CD4-positive, CD25-positive, alpha-beta regulatory T cell (primary cell): ENCODE measurements around the gene PLXDC2. TPM values are rescaled to one million over a fixed set of nuclear protein-coding genes. Genes with fewer than 3 reads are reported as not detected.
"Not testable (repeated sequence)": the region's sequence is repeated elsewhere in the genome, so short reads cannot be mapped to it uniquely, and the experiment has no call there.

ENCODE experiments used
- ATAC-seq, 2 donors: fragments of 150-1000 bp; cut with Tn5 transposase; one replicate each; pipeline ENCODE4 v1.10.0; 2021; ENCODE audit warnings: low read depth in 2 of 2, moderate number of reproducible peaks in 2 of 2, moderate library complexity in 1 of 2
- DNase-seq, 3 donors: peaks; one replicate each; pipeline versions ENCODE4 v3.0.0 to v3.0.0-alpha.2; 2012 to 2022; ENCODE audit warnings: mixed read lengths in 1 of 3
- H3K27ac ChIP-seq: one replicate; pipeline ENCODE4 v1.7.0; 2013; ENCODE audit warnings: mild to moderate bottlenecking, low read length; ENCODE audit not compliant: insufficient read depth, poor library complexity, severe bottlenecking
- H3K27me3 ChIP-seq: one replicate; pipeline ENCODE4 v1.7.0; 2013; ENCODE audit warnings: low read length; ENCODE audit not compliant: control insufficient read depth, insufficient read depth
- H3K36me3 ChIP-seq: one replicate; pipeline ENCODE4 v1.7.0; 2013; ENCODE audit warnings: mild to moderate bottlenecking, low read length, moderate library complexity; ENCODE audit not compliant: control insufficient read depth, insufficient read depth
- H3K4me1 ChIP-seq: 2 replicates; pipeline ENCODE4 v1.7.0; 2013; ENCODE audit warnings: mild to moderate bottlenecking, low read length; ENCODE audit not compliant: insufficient read depth, control insufficient read depth, poor library complexity, severe bottlenecking
- H3K4me3 ChIP-seq: one replicate; pipeline ENCODE4 v1.7.0; 2013; ENCODE audit warnings: low read depth, mild to moderate bottlenecking, low read length, moderate library complexity
- H3K9me3 ChIP-seq, 2 experiments: 1 replicate in 1 of 2; 2 replicates in 1 of 2; pipeline ENCODE4 v1.7.0; 2013; ENCODE audit warnings: low read length in 2 of 2, mild to moderate bottlenecking in 1 of 2, moderate library complexity in 1 of 2; ENCODE audit not compliant: control insufficient read depth in 2 of 2
- H3K27ac Mint-ChIP-seq, 3 donors: one replicate each; pipeline ENCODE4 v1.8.0; 2020 to 2022; ENCODE audit warnings: mild to moderate bottlenecking in 3 of 3, mixed read lengths in 3 of 3, moderate library complexity in 2 of 3
- H3K27me3 Mint-ChIP-seq: one replicate; pipeline ENCODE4 v1.8.0; 2022; ENCODE audit warnings: mild to moderate bottlenecking, mixed read lengths
- H3K36me3 Mint-ChIP-seq: one replicate; pipeline ENCODE4 v1.8.0; 2020; ENCODE audit warnings: mixed read lengths
- H3K4me1 Mint-ChIP-seq, 4 donors: one replicate each; pipeline ENCODE4 v1.8.0; 2020 to 2022; ENCODE audit warnings: mixed read lengths in 4 of 4, mild to moderate bottlenecking in 1 of 4
- H3K4me3 Mint-ChIP-seq, 4 donors: one replicate each; pipeline ENCODE4 v1.8.0; 2020 to 2022; ENCODE audit warnings: mild to moderate bottlenecking in 4 of 4, mixed read lengths in 4 of 4, moderate library complexity in 3 of 4
- H3K9me3 Mint-ChIP-seq, 7 donors: one replicate each; pipeline ENCODE4 v1.8.0; 2020 to 2022; ENCODE audit warnings: mixed read lengths in 7 of 7, mild to moderate bottlenecking in 3 of 7, moderate library complexity in 2 of 7
- polyA plus RNA-seq, 4 donors: library from polyadenylated mRNA; unstranded; fragments of 300-500 nt; fragmentation: Illumina TruSeq; gene quantifications; one replicate each; pipeline ENCODE4 v1.2.3, GENCODE V29; 2021
- total RNA-seq: library from RNA; stranded (reverse); gene quantifications from one replicate; pipeline ENCODE4 v1.2.3, GENCODE V29; 2022

PLXDC2 gene
- total and polyA plus RNA-seq, 5 donors from 2014 or later, result 0.03 to 1.8 (median 0.10) TPM; not detected in 2

- Mint-ChIP-seq H3K9me3 (peaks cover 0 to 8% (median 0%) of the 10 kb centered on the region in 7 donors), H3K27me3 (no peaks in the 10 kb centered on the region), H3K27ac (no peak overlapping the region), H3K4me3 (no peak overlapping the region), H3K36me3 (no peaks in the 10 kb centered on the region), H3K4me1 (no peaks in the 10 kb centered on the region)
- Histone ChIP-seq H3K4me3 (no peak overlapping the region), H3K36me3 (no peaks in the 10 kb centered on the region), H3K27me3 (no peaks in the 10 kb centered on the region), H3K9me3 (no peaks in the 10 kb centered on the region), H3K27ac (no peak overlapping the region), H3K4me1 (no peaks in the 10 kb centered on the region)
- DNase-seq, result no peak
- no peak for ATAC-seq
Observed at GRCh38 chr10:20200758-20201157, 384.5 kb downstream of the PLXDC2 start.

- H3K4me3 ChIP-seq, result no peak overlapping the region
- H3K9me3 Mint-ChIP-seq, result peaks cover 0 to 12% (median 4%) of the 10 kb centered on the region in 7 donors
- DNase-seq (no peak), ATAC-seq (no peak)
- no peak overlapping the region for H3K27ac Mint-ChIP-seq
- H3K4me3 Mint-ChIP-seq, result no peak overlapping the region
- H3K4me1 Mint-ChIP-seq, result no peaks in the 10 kb centered on the region
- H3K27ac ChIP-seq, result no peak overlapping the region
- H3K4me1 ChIP-seq, result no peaks in the 10 kb centered on the region
- no peaks in the 10 kb centered on the region for H3K36me3 ChIP-seq
- H3K36me3 Mint-ChIP-seq, result no peaks in the 10 kb centered on the region
- H3K27me3 Mint-ChIP-seq, result no peaks in the 10 kb centered on the region
- H3K9me3 ChIP-seq, result no peaks in the 10 kb centered on the region
- no peaks in the 10 kb centered on the region for H3K27me3 ChIP-seq
Observed at GRCh38 chr10:20202337-20202736, 386.1 kb downstream of the PLXDC2 start.

- DNase-seq (no peak), ATAC-seq (no peak)
- Histone ChIP-seq H3K27me3 (no peaks in the 10 kb centered on the region), H3K9me3 (no peaks in the 10 kb centered on the region), H3K4me1 (no peaks in the 10 kb centered on the region), H3K36me3 (no peaks in the 10 kb centered on the region), H3K4me3 (no peak overlapping the region), H3K27ac (no peak overlapping the region)
- Mint-ChIP-seq H3K27ac (no peak overlapping the region), H3K4me1 (no peaks in the 10 kb centered on the region), H3K27me3 (no peaks in the 10 kb centered on the region), H3K36me3 (no peaks in the 10 kb centered on the region), H3K9me3 (peaks cover 0 to 22% (median 7%) of the 10 kb centered on the region in 7 donors), H3K4me3 (no peak overlapping the region)
Observed at GRCh38 chr10:20207653-20208052, 391.4 kb downstream of the PLXDC2 start.

- H3K27ac Mint-ChIP-seq, H3K9me3 ChIP-seq, H3K4me3 Mint-ChIP-seq, H3K4me1 Mint-ChIP-seq, DNase-seq, H3K36me3 Mint-ChIP-seq, H3K36me3 ChIP-seq, ATAC-seq, H3K4me1 ChIP-seq, H3K27me3 Mint-ChIP-seq, H3K27ac ChIP-seq, H3K27me3 ChIP-seq, H3K4me3 ChIP-seq: not testable (repeated sequence)
- H3K9me3 Mint-ChIP-seq, result peaks cover 0 to 23% (median 10%) of the 10 kb centered on the region in 7 donors
Observed at GRCh38 chr10:20209098-20209497, 392.9 kb downstream of the PLXDC2 start.

GRCh38 chr10:20215547-20216152, 399.4 kb downstream of the PLXDC2 start:
- ATAC-seq (no peak), DNase-seq (no peak)
- Mint-ChIP-seq H3K27ac (no peak overlapping the region), H3K4me1 (no peaks in the 10 kb centered on the region), H3K4me3 (no peak overlapping the region), H3K36me3 (no peaks in the 10 kb centered on the region), H3K9me3 (peaks cover 0 to 16% (median 6%) of the 10 kb centered on the region in 7 donors), H3K27me3 (no peaks in the 10 kb centered on the region)
- H3K4me3 ChIP-seq, result no peak overlapping the region
- no peaks in the 10 kb centered on the region for H3K27me3 ChIP-seq
- H3K27ac ChIP-seq, result no peak overlapping the region
- H3K9me3 ChIP-seq, result no peaks in the 10 kb centered on the region
- no peaks in the 10 kb centered on the region for H3K4me1 ChIP-seq
- H3K36me3 ChIP-seq, result no peaks in the 10 kb centered on the region

GRCh38 chr10:20221356-20221755, 405.1 kb downstream of the PLXDC2 start:
- ATAC-seq, result no peak
- Histone ChIP-seq H3K9me3 (no peaks in the 10 kb centered on the region), H3K4me3 (no peak overlapping the region), H3K27ac (no peak overlapping the region), H3K27me3 (no peaks in the 10 kb centered on the region), H3K36me3 (no peaks in the 10 kb centered on the region), H3K4me1 (no peaks in the 10 kb centered on the region)
- DNase-seq, result no peak
- Mint-ChIP-seq H3K27me3 (no peaks in the 10 kb centered on the region), H3K9me3 (peaks cover 0 to 7% (median 3%) of the 10 kb centered on the region in 7 donors), H3K4me1 (no peaks in the 10 kb centered on the region), H3K36me3 (no peaks in the 10 kb centered on the region), H3K4me3 (no peak overlapping the region), H3K27ac (no peak overlapping the region)

- peaks cover 0 to 8% of the 10 kb centered on the region in 2 experiments for H3K9me3 ChIP-seq
- no peaks in the 10 kb centered on the region for H3K27me3 Mint-ChIP-seq
- no peaks in the 10 kb centered on the region for H3K4me1 ChIP-seq
- no peak for ATAC-seq
- H3K4me3 ChIP-seq, result no peak overlapping the region
- peaks cover 2 to 14% (median 5%) of the 10 kb centered on the region in 7 donors for H3K9me3 Mint-ChIP-seq
- H3K27ac ChIP-seq, result no peak overlapping the region
- no peaks in the 10 kb centered on the region for H3K27me3 ChIP-seq
- H3K36me3 ChIP-seq, result no peaks in the 10 kb centered on the region
- H3K27ac Mint-ChIP-seq, result no peak overlapping the region
- no peak for DNase-seq
- H3K4me1 Mint-ChIP-seq, result no peaks in the 10 kb centered on the region
- H3K36me3 Mint-ChIP-seq, result no peaks in the 10 kb centered on the region
- no peak overlapping the region for H3K4me3 Mint-ChIP-seq
Observed at GRCh38 chr10:20228729-20229128, 412.5 kb downstream of the PLXDC2 start.

GRCh38 chr10:20232079-20232705, 416.0 kb downstream of the PLXDC2 start:
- ATAC-seq, result no peak
- H3K4me3 ChIP-seq, result no peak overlapping the region
- DNase-seq, result no peak
- H3K4me1 ChIP-seq, result no peaks in the 10 kb centered on the region
- no peaks in the 10 kb centered on the region for H3K4me1 Mint-ChIP-seq
- no peaks in the 10 kb centered on the region for H3K27me3 Mint-ChIP-seq
- no peaks in the 10 kb centered on the region for H3K36me3 ChIP-seq
- H3K9me3 Mint-ChIP-seq, result peaks cover 3 to 13% (median 5%) of the 10 kb centered on the region in 7 donors
- H3K27ac Mint-ChIP-seq, result no peak overlapping the region
- no peaks in the 10 kb centered on the region for H3K36me3 Mint-ChIP-seq
- no peak overlapping the region for H3K27ac ChIP-seq
- H3K27me3 ChIP-seq, result no peaks in the 10 kb centered on the region
- H3K4me3 Mint-ChIP-seq, result no peak overlapping the region
- H3K9me3 ChIP-seq, result peaks cover 0 to 8% of the 10 kb centered on the region in 2 experiments
